ENCODE measurements around the gene C12orf42. TPM values are rescaled to one million over a fixed set of nuclear protein-coding genes. Genes with fewer than 3 reads are reported as not detected.

Gene C12orf42
- total RNA-seq, 5 donors from 2014 or later (not counting 1 experiment from before 2014, with no cell fraction given): 7.5 to 16.9 (median 9.2) TPM

DNA sequence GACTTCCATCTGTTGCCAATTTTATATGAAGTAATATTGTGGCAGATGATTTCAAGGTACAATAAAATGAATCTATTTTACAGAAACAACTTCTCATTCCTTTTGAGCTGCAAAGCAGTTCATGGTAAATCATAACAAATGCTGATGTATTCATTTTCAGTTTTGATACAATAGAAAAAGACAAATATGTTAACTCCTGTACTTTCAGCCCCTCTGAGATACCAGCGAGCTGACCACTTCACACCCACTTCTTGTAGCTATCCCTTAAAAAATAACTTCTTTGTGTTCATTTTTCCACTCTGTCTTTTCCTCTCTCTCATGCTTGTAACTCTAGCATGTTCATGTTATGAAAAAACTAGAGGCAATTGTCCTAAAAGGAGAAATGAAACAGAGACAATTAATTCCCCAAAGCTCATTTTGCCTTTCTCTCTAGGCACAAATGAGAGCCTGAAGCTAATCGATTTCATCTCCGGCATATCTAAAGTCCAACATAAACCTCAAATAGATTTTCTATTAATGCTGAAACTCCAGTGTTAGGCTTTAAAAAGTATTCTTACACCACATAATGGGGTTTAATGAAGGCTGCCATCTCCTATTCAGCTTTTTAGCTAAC, 182.9 kb downstream of the C12orf42 start:
- H3K9me3 ChIP-seq: no peaks in the 10 kb centered on the region
- Mint-ChIP-seq H3K9me3 (peaks cover 4 to 10% (median 9%) of the 10 kb centered on the region in 3 donors), H3K4me1 (no peaks in the 10 kb centered on the region), H3K27me3 (peaks cover 0 to 3% of the 10 kb centered on the region in 2 donors), H3K36me3 (peaks cover 16% of the 10 kb centered on the region), H3K27ac (no peak overlapping the region), H3K4me3 (no peak overlapping the region)
- no peaks in the 10 kb centered on the region for H3K36me3 ChIP-seq (ENCODE audit: control insufficient read depth in 2 of 2, extremely low read depth in 1 of 2, insufficient read depth in 1 of 2, low read length in 1 of 2)
- ATAC-seq (replicated peaks in 1 of 4) (no peak), DNase-seq (no peak)
- no peaks in the 10 kb centered on the region for H3K4me1 ChIP-seq (ENCODE audit: control insufficient read depth in 1 of 2, extremely low read depth in 1 of 2, insufficient read depth in 2 of 2, low read length in 2 of 2)
- no peaks in the 10 kb centered on the region for H3K27me3 ChIP-seq (replicated peaks in 1 of 2; ENCODE audit: control insufficient read depth in 2 of 2, extremely low read depth in 1 of 2, insufficient read depth in 2 of 2, low read length in 1 of 2)
- no peak overlapping the region for H3K4me3 ChIP-seq (ENCODE audit: control insufficient read depth in 1 of 2, extremely low read depth in 1 of 2, low read length in 1 of 2)
- ChIA-PET CTCF (no interaction called here), POLR2A (interaction anchor here in 1 of 2 donors (0.7 kb wide), 1 partner anchor 49 kb away, joined by 4 read pairs; no protein-coding TSS in a partner anchor)
- no CpG with 5 or more reads among the region's 3 CpGs for WGBS (ENCODE audit: insufficient coverage)
- no peak overlapping the region for H3K27ac ChIP-seq (ENCODE audit: low read length)

DNA sequence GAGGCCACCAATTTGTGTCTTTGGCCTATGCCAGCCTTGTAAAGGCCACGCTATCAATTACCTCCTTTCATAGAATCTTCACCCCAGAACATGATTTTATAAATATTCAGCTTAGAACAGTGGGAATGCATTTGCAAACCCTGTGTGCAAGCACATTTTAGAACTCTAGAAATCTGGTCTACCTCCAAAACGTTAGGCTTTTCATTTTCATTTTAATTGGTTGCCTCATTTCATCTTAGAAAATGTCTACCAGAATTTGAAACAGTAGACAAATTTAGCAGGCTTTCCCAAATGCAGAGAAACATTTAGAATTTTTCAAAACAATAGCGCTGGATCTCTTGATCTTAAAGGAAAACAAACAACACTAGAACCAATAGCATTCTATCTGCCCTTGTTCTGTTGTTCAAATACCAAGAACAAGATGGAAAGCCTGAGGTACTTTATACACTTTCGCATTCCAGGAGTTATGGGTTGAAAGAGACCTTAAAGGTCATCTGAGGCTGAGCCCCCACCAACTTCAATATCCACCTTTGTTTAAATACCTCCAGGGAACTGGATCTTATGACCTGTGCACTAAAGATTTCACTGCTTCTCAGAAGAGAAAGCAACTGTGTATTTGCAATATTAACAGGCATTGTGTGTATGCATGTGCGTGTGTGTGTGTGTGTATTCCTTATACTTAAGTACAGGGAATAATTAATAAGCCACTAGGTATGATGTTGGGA, 185.1 kb downstream of the C12orf42 start:
- peaks cover 17% of the 10 kb centered on the region for H3K36me3 Mint-ChIP-seq
- POLR2A ChIA-PET: no interaction called here

DNA sequence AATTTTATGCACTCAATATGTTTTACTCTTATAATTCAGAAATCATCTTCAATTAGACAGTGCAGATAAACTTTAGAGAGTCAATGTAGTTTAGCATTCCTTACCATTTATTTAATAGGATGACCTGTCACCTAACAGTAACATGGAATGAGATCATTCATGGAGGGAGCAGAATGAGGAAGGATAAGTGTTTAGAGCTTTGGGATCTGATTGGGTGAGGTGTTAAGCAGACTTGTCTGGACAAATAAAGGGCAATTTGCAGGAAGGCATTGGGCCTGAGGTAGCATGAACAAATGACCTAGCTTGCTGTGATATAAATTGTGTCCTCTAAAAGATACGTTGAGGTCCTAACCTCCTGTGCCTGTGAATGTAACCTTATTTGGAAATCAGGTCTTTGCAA, 187.4 kb downstream of the C12orf42 start:
- ATAC-seq (replicated peaks in 1 of 4): no peak
- no peak overlapping the region for H3K4me3 Mint-ChIP-seq

More for the DNA sequence above, 185.1 kb downstream of the C12orf42 start:
- Mint-ChIP-seq H3K27ac (no peak overlapping the region), H3K4me1 (peaks cover 0 to 6% (median 0%) of the 10 kb centered on the region in 3 donors), H3K27me3 (peaks cover 0 to 3% of the 10 kb centered on the region in 2 donors), H3K9me3 (peaks cover 0 to 1% (median 0%) of the 10 kb centered on the region in 3 donors), H3K4me3 (no peak overlapping the region)
- no peak for DNase-seq
- H3K4me3 ChIP-seq (ENCODE audit: control insufficient read depth in 1 of 2, extremely low read depth in 1 of 2, low read length in 1 of 2): no peak overlapping the region
- 69% methylated on average over 2 of the region's 5 CpGs for WGBS (ENCODE audit: insufficient coverage)
- CTCF ChIA-PET: no interaction called here
- no peaks in the 10 kb centered on the region for H3K4me1 ChIP-seq (ENCODE audit: control insufficient read depth in 1 of 2, extremely low read depth in 1 of 2, insufficient read depth in 2 of 2, low read length in 2 of 2)
- no peaks in the 10 kb centered on the region for H3K9me3 ChIP-seq
- no peaks in the 10 kb centered on the region for H3K36me3 ChIP-seq (ENCODE audit: control insufficient read depth in 2 of 2, extremely low read depth in 1 of 2, insufficient read depth in 1 of 2, low read length in 1 of 2)
- H3K27ac ChIP-seq (ENCODE audit: low read length): no peak overlapping the region
- no peak for ATAC-seq (replicated peaks in 1 of 4)
- H3K27me3 ChIP-seq (replicated peaks in 1 of 2; ENCODE audit: control insufficient read depth in 2 of 2, extremely low read depth in 1 of 2, insufficient read depth in 2 of 2, low read length in 1 of 2): no peaks in the 10 kb centered on the region

DNA sequence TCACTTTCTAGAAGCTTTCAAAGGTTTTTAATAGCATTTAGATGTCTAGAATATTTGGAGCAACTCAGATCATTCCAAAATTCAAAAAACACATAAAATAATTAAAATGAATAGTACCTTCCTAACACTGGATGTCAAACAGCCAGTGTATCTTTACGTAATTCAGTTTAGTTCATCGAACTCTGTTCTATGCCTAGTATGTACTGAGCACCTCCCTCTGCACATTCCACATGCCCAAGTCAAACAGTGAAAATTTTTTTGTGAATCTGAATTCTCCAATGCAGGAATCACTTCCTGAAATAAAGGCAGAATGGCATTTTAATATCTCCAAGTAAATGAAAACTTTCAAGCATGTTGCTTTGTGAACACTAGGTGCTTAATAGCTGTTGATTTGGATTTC, 192.3 kb downstream of the C12orf42 start:
- ATAC-seq (replicated peaks in 1 of 4): no peak
- POLR2A ChIA-PET: no interaction called here
- CTCF ChIA-PET: no interaction called here

More for the DNA sequence above, 187.4 kb downstream of the C12orf42 start:
- Mint-ChIP-seq H3K4me1 (peaks cover 0 to 6% (median 0%) of the 10 kb centered on the region in 3 donors), H3K27me3 (no peaks in the 10 kb centered on the region), H3K36me3 (peaks cover 9% of the 10 kb centered on the region), H3K27ac (no peak overlapping the region), H3K9me3 (no peaks in the 10 kb centered on the region)
- CTCF ChIA-PET: no interaction called here
- no peaks in the 10 kb centered on the region for H3K9me3 ChIP-seq
- no peaks in the 10 kb centered on the region for H3K4me1 ChIP-seq (ENCODE audit: control insufficient read depth in 1 of 2, extremely low read depth in 1 of 2, insufficient read depth in 2 of 2, low read length in 2 of 2)
- POLR2A ChIA-PET: no interaction called here
- DNase-seq: no peak
- no peaks in the 10 kb centered on the region for H3K36me3 ChIP-seq (ENCODE audit: control insufficient read depth in 2 of 2, extremely low read depth in 1 of 2, insufficient read depth in 1 of 2, low read length in 1 of 2)
- no peak overlapping the region for H3K27ac ChIP-seq (ENCODE audit: low read length)
- H3K27me3 ChIP-seq (replicated peaks in 1 of 2; ENCODE audit: control insufficient read depth in 2 of 2, extremely low read depth in 1 of 2, insufficient read depth in 2 of 2, low read length in 1 of 2): no peaks in the 10 kb centered on the region
- no peak overlapping the region for H3K4me3 ChIP-seq (ENCODE audit: control insufficient read depth in 1 of 2, extremely low read depth in 1 of 2, low read length in 1 of 2)
- no CpG with 5 or more reads among the region's 1 CpG for WGBS (ENCODE audit: insufficient coverage)

DNA sequence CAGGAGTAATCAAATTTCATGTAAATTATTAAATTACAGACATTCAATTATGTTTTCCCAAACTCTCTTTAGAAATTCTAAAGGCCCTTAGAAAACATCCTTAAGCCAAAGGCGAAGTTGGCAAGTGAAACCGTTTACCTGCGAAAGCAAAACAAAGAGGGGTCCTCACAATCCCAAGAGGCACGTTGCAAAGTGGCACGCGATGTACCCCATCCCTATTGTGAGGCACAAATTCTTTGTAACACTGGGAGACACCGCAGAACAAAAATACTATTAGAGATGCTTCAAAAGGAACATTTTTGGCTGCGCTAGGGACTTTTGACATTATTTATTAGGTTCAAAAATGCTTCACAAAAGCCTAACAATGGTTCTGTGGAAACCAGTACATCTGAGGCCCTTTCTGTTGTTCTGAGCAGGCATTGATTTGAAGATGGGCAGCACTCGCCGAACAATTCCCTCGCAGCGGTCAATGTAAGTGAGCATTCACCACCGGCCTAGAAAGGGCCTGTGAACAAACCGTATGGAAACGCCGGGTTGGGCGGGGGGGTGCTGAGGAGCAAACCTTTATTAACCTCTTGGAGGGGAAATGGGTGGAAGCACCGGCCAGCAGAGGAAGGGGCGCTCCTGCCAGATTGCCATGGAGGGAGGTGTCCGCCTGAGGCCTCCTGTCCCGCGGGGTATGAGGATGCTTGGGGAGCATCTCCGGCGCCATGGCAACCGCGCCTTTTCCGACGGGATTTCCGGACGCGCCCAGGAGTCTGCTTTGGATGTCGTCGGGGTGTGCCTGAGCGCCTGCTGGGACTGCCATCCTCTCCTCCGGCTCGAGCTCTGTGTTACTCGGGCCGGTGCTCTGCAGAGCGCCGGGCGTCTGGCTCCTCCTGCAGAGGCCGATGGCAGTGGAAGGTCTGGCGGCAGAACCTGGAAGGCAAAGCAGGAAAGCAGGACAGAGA, 193.9 kb downstream of the C12orf42 start:
- Histone ChIP-seq H3K27me3 (replicated peaks in 1 of 2; ENCODE audit: control insufficient read depth in 2 of 2, extremely low read depth in 1 of 2, insufficient read depth in 2 of 2, low read length in 1 of 2) (peaks cover 0 to 3% of the 10 kb centered on the region in 2 experiments), H3K9me3 (no peaks in the 10 kb centered on the region), H3K4me3 (ENCODE audit: control insufficient read depth in 1 of 2, extremely low read depth in 1 of 2, low read length in 1 of 2) (no peak overlapping the region), H3K27ac (ENCODE audit: low read length) (no peak overlapping the region), H3K4me1 (ENCODE audit: control insufficient read depth in 1 of 2, extremely low read depth in 1 of 2, insufficient read depth in 2 of 2, low read length in 2 of 2) (no peaks in the 10 kb centered on the region), H3K36me3 (ENCODE audit: control insufficient read depth in 2 of 2, extremely low read depth in 1 of 2, insufficient read depth in 1 of 2, low read length in 1 of 2) (no peaks in the 10 kb centered on the region)
- peaks cover 16% of the 10 kb centered on the region for H3K36me3 Mint-ChIP-seq
- WGBS (ENCODE audit: insufficient coverage): 46% methylated on average over 33 of the region's 43 CpGs
- H3K27me3 Mint-ChIP-seq: no peaks in the 10 kb centered on the region
- CTCF ChIA-PET: interaction anchor here in 1 of 2 donors (0.6 kb wide), 1 partner anchor 163 kb away, joined by 5 read pairs; no protein-coding TSS in a partner anchor
- no peak overlapping the region for H3K4me3 Mint-ChIP-seq
- peaks cover 0 to 3% (median 2%) of the 10 kb centered on the region in 3 donors for H3K9me3 Mint-ChIP-seq
- no peak for ATAC-seq (replicated peaks in 1 of 4)
- no peak for DNase-seq
- no peak overlapping the region for H3K27ac Mint-ChIP-seq
- POLR2A ChIA-PET: interaction anchor here in 1 of 2 donors (0.7 kb wide), 1 partner anchor 397 kb away, joined by 7 read pairs; no protein-coding TSS in a partner anchor
- H3K4me1 Mint-ChIP-seq: peaks cover 0 to 6% (median 1%) of the 10 kb centered on the region in 3 donors

More for the DNA sequence above, 192.3 kb downstream of the C12orf42 start:
- peaks cover 0 to 3% (median 0%) of the 10 kb centered on the region in 3 donors for H3K9me3 Mint-ChIP-seq
- no peaks in the 10 kb centered on the region for H3K9me3 ChIP-seq
- no peak overlapping the region for H3K27ac ChIP-seq (ENCODE audit: low read length)
- H3K27me3 ChIP-seq (replicated peaks in 1 of 2; ENCODE audit: control insufficient read depth in 2 of 2, extremely low read depth in 1 of 2, insufficient read depth in 2 of 2, low read length in 1 of 2): peaks cover 0 to 3% of the 10 kb centered on the region in 2 experiments
- no peak overlapping the region for H3K4me3 Mint-ChIP-seq
- H3K4me1 Mint-ChIP-seq: peaks cover 0 to 6% (median 1%) of the 10 kb centered on the region in 3 donors
- no peak overlapping the region for H3K4me3 ChIP-seq (ENCODE audit: control insufficient read depth in 1 of 2, extremely low read depth in 1 of 2, low read length in 1 of 2)
- H3K27ac Mint-ChIP-seq: no peak overlapping the region
- H3K4me1 ChIP-seq (ENCODE audit: control insufficient read depth in 1 of 2, extremely low read depth in 1 of 2, insufficient read depth in 2 of 2, low read length in 2 of 2): no peaks in the 10 kb centered on the region
- H3K36me3 ChIP-seq (ENCODE audit: control insufficient read depth in 2 of 2, extremely low read depth in 1 of 2, insufficient read depth in 1 of 2, low read length in 1 of 2): no peaks in the 10 kb centered on the region
- H3K27me3 Mint-ChIP-seq: no peaks in the 10 kb centered on the region
- WGBS (ENCODE audit: insufficient coverage): 92% methylated on average over 2 of the region's 2 CpGs
- peaks cover 12% of the 10 kb centered on the region for H3K36me3 Mint-ChIP-seq
- no peak for DNase-seq

DNA sequence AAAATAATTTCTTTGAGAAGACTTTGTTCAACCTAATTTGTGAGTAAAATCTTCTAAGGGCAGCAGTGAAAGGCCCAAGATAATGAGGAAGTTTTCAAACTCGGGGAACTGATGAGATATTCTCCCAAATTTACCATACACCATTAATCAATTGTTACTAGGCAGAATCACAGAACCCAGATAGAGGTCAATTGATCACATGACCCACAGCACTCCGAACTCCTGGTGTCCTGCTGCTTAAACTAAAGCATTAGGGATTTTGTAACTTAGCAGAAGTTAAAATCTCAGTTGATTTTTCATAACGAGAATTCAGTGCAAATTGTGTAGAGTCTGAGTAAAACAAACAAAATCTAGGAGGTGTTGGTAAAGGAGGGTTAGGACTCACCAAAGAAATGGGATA, 207.8 kb downstream of the C12orf42 start:
- no peaks in the 10 kb centered on the region for H3K4me1 Mint-ChIP-seq
- H3K4me1 ChIP-seq (ENCODE audit: control insufficient read depth in 1 of 2, extremely low read depth in 1 of 2, insufficient read depth in 2 of 2, low read length in 2 of 2): no peaks in the 10 kb centered on the region
- ChIA-PET POLR2A (no interaction called here), CTCF (no interaction called here)
- peaks cover 3% of the 10 kb centered on the region for H3K36me3 Mint-ChIP-seq
- 71% methylated on average over 1 of the region's 3 CpGs for WGBS (ENCODE audit: insufficient coverage)
- H3K27ac ChIP-seq (ENCODE audit: low read length): no peak overlapping the region
- DNase-seq (no peak), ATAC-seq (replicated peaks in 1 of 4) (no peak)
- H3K4me3 ChIP-seq (ENCODE audit: control insufficient read depth in 1 of 2, extremely low read depth in 1 of 2, low read length in 1 of 2): no peak overlapping the region
- no peaks in the 10 kb centered on the region for H3K27me3 ChIP-seq (replicated peaks in 1 of 2; ENCODE audit: control insufficient read depth in 2 of 2, extremely low read depth in 1 of 2, insufficient read depth in 2 of 2, low read length in 1 of 2)
- no peaks in the 10 kb centered on the region for H3K36me3 ChIP-seq (ENCODE audit: control insufficient read depth in 2 of 2, extremely low read depth in 1 of 2, insufficient read depth in 1 of 2, low read length in 1 of 2)
- H3K9me3 Mint-ChIP-seq: peaks cover 4 to 21% (median 5%) of the 10 kb centered on the region in 3 donors
- no peak overlapping the region for H3K4me3 Mint-ChIP-seq
- no peaks in the 10 kb centered on the region for H3K27me3 Mint-ChIP-seq
- H3K9me3 ChIP-seq: no peaks in the 10 kb centered on the region
- no peak overlapping the region for H3K27ac Mint-ChIP-seq
